Neural crest cell (in vitro differentiated cells): ENCODE measurements around the gene GABRB1. TPM values are rescaled to one million over a fixed set of nuclear protein-coding genes. Genes with fewer than 3 reads are reported as not detected.

ENCODE experiments used
- DNase-seq: peaks from one replicate; pipeline ENCODE4 v3.0.0; 2021; ENCODE audit warnings: low read depth, mixed read lengths, low spot score
- H3K27ac Mint-ChIP-seq: one replicate; pipeline ENCODE4 v1.8.0; 2021; ENCODE audit warnings: mild to moderate bottlenecking, mixed read lengths; ENCODE audit not compliant: unreplicated experiment
- H3K27me3 Mint-ChIP-seq: 2 replicates; pipeline ENCODE4 v1.8.0; 2021; ENCODE audit warnings: low read depth, mild to moderate bottlenecking, mixed read lengths
- H3K36me3 Mint-ChIP-seq: 2 replicates; pipeline ENCODE4 v1.8.0; 2021; ENCODE audit warnings: low read depth, mild to moderate bottlenecking, mixed read lengths
- H3K4me1 Mint-ChIP-seq: 2 replicates; pipeline ENCODE4 v1.8.0; 2021; ENCODE audit warnings: mixed read lengths
- H3K4me3 Mint-ChIP-seq: one replicate; pipeline ENCODE4 v1.8.0; 2021; ENCODE audit warnings: mild to moderate bottlenecking, mixed read lengths
- H3K9me3 Mint-ChIP-seq: 2 replicates; pipeline ENCODE4 v1.8.0; 2021; ENCODE audit warnings: mixed read lengths
- CTCF ChIP-seq: fragments of 200-600 bp; sonication (generic); conservative IDR thresholded peaks from 2 replicates; pipeline ENCODE4 v1.5.0; 2021; ENCODE audit warnings: antibody characterized with exemption, mild to moderate bottlenecking
- total RNA-seq: library from RNA; stranded (reverse); gene quantifications from 2 replicates; pipeline ENCODE4 v1.2.1, GENCODE V29; 2021

Gene GABRB1
- total RNA-seq, 1 donor from 2014 or later: not detected

- H3K36me3 Mint-ChIP-seq: no peaks in the 10 kb centered on the region
- no peak overlapping the region for H3K4me3 Mint-ChIP-seq
- no peaks in the 10 kb centered on the region for H3K27me3 Mint-ChIP-seq
- no peak overlapping the region for H3K27ac Mint-ChIP-seq
- H3K9me3 Mint-ChIP-seq: no peaks in the 10 kb centered on the region
- DNase-seq: no peak
- no peak for TF ChIP-seq CTCF
- peaks cover 14% of the 10 kb centered on the region for H3K4me1 Mint-ChIP-seq
Observed at GRCh38 chr4:47207555-47207954, 176.2 kb downstream of the GABRB1 start.

GRCh38 chr4:47209833-47210232 is 178.5 kb downstream of the GABRB1 start:
- Mint-ChIP-seq H3K9me3 (no peaks in the 10 kb centered on the region), H3K36me3 (no peaks in the 10 kb centered on the region), H3K27me3 (no peaks in the 10 kb centered on the region), H3K27ac (no peak overlapping the region), H3K4me3 (no peak overlapping the region), H3K4me1 (peaks cover 36% of the 10 kb centered on the region)
- no peak for DNase-seq
- no peak for TF ChIP-seq CTCF

- H3K9me3 Mint-ChIP-seq: no peaks in the 10 kb centered on the region
- no peaks in the 10 kb centered on the region for H3K36me3 Mint-ChIP-seq
- peak overlapping the region; percentile 64 for H3K27ac Mint-ChIP-seq
- no peaks in the 10 kb centered on the region for H3K27me3 Mint-ChIP-seq
- H3K4me1 Mint-ChIP-seq: peaks cover 36% of the 10 kb centered on the region
- no peak overlapping the region for H3K4me3 Mint-ChIP-seq
- no peak for TF ChIP-seq CTCF
- no peak for DNase-seq
Observed at GRCh38 chr4:47210828-47211227, 179.5 kb downstream of the GABRB1 start.

GRCh38 chr4:47213106-47213505 is 181.7 kb downstream of the GABRB1 start:
- peak overlapping the region; percentile 92 for H3K27ac Mint-ChIP-seq
- no peaks in the 10 kb centered on the region for H3K9me3 Mint-ChIP-seq
- no peak for TF ChIP-seq CTCF
- H3K36me3 Mint-ChIP-seq: no peaks in the 10 kb centered on the region
- H3K4me3 Mint-ChIP-seq: no peak overlapping the region
- DNase-seq: no peak
- H3K4me1 Mint-ChIP-seq: peaks cover 36% of the 10 kb centered on the region
- no peaks in the 10 kb centered on the region for H3K27me3 Mint-ChIP-seq

- no peaks in the 10 kb centered on the region for H3K9me3 Mint-ChIP-seq
- H3K27ac Mint-ChIP-seq: peak overlapping the region; percentile 92
- H3K4me1 Mint-ChIP-seq: peaks cover 36% of the 10 kb centered on the region
- no peaks in the 10 kb centered on the region for H3K36me3 Mint-ChIP-seq
- no peak for TF ChIP-seq CTCF
- no peaks in the 10 kb centered on the region for H3K27me3 Mint-ChIP-seq
- DNase-seq: no peak
- H3K4me3 Mint-ChIP-seq: peak overlapping the region; percentile 27
Observed at GRCh38 chr4:47213539-47213938, 182.2 kb downstream of the GABRB1 start.

GRCh38 chr4:47213971-47214370 is 182.6 kb downstream of the GABRB1 start:
- Mint-ChIP-seq H3K4me1 (peaks cover 36% of the 10 kb centered on the region), H3K4me3 (peak overlapping the region; percentile 27), H3K27me3 (no peaks in the 10 kb centered on the region), H3K27ac (peak overlapping the region; percentile 92), H3K9me3 (no peaks in the 10 kb centered on the region), H3K36me3 (no peaks in the 10 kb centered on the region)
- TF ChIP-seq CTCF: no peak
- no peak for DNase-seq
